H1 (cell line): Measurements from ENCODE around the gene CREBBP. TPM values are rescaled to one million over a fixed set of nuclear protein-coding genes. Genes with fewer than 3 reads are reported as not detected.

Experiments used
- BCL11A ChIP-seq, 2 experiments: IDR thresholded peaks; one replicate each; pipeline ENCODE4 v1.6.1; 2011; ENCODE audit warnings: low read depth in 2 of 2, low read length in 2 of 2, mild to moderate bottlenecking in 2 of 2
- KDM5A ChIP-seq: fragments of 200-600 bp; IDR thresholded peaks from 2 replicates; pipeline ENCODE4 v1.7.1; 2012; ENCODE audit warnings: mild to moderate bottlenecking, low read length, inconsistent platforms, mixed read lengths
- RAD21 ChIP-seq, 2 experiments: IDR thresholded peaks in 1 of 2; conservative IDR thresholded peaks in 1 of 2; 2 replicates each; pipeline ENCODE4 v1.6.1; 2011; ENCODE audit warnings: low read depth in 2 of 2, low read length in 2 of 2, improper control_type of control experiment in 1 of 2, inconsistent platforms in 1 of 2, mild to moderate bottlenecking in 1 of 2, moderate library complexity in 1 of 2
- RNF2 ChIP-seq: fragments of 200-900, 300-1000 bp; sonication (generic); IDR thresholded peaks from 2 replicates; pipeline ENCODE4 v1.7.1; 2016; ENCODE audit warnings: borderline replicate concordance, low read depth, mild to moderate bottlenecking, antibody characterized with exemption, low read length; ENCODE audit not compliant: poor library complexity, severe bottlenecking; ENCODE audit errors: missing control alignments
- RXRA ChIP-seq: IDR thresholded peaks from 2 replicates; pipeline ENCODE4 v1.6.1; 2011; ENCODE audit warnings: low read depth, mild to moderate bottlenecking, low read length, moderate library complexity; ENCODE audit not compliant: insufficient read depth
- SIN3A ChIP-seq, 2 experiments: IDR thresholded peaks in 1 of 2; conservative IDR thresholded peaks in 1 of 2; 2 replicates each; pipeline ENCODE4 v1.6.1; 2011 to 2012; ENCODE audit warnings: low read length in 2 of 2, improper control_type of control experiment in 1 of 2, low read depth in 1 of 2, mild to moderate bottlenecking in 1 of 2
- SIRT6 ChIP-seq: IDR thresholded peaks from one replicate; pipeline ENCODE4 v1.7.1; 2012; ENCODE audit warnings: low read length, inconsistent platforms
- SRF ChIP-seq: IDR thresholded peaks from 2 replicates; pipeline ENCODE4 v1.6.1; 2011; ENCODE audit warnings: mild to moderate bottlenecking, low read depth, low read length, moderate library complexity
- polyA plus RNA-seq, 7 experiments: library from polyadenylated mRNA; depleted of rRNA in 3 of 7; stranded (reverse) in 5 of 7; unstranded in 2 of 7; fragments of >200 nt in 5 of 7; fragments of 200-250 nt in 2 of 7; gene quantifications; 1 replicate in 5 of 7; 2 replicates in 1 of 7; 4 replicates in 1 of 7; pipeline versions ENCODE4 v1.2.1 to v1.2.3, GENCODE V29; 2011 to 2013; ENCODE audit warnings: missing spikeins in 2 of 7, mixed read lengths in 2 of 7
- total RNA-seq: library from RNA; stranded (reverse); fragmentation: NEBNext Ultra II Directional; extraction: Animal tissue kit (Norgen Biotek cat#: 25700); gene quantifications from 2 replicates; pipeline ENCODE4 v1.2.1, GENCODE V29; 2021

The CREBBP gene
- total and polyA plus RNA-seq, 2 of the 8 experiments (the other 6 are each of a cell fraction or from before 2014, with no cell fraction given), result 10.0 to 60.1 TPM

- TF ChIP-seq RAD21 (IDR thresholded peaks at IDR 0.05 in 1 of 2, conservative IDR thresholded peaks at IDR 0.05 in 1 of 2; ENCODE audit: low read depth in 2 of 2, low read length in 2 of 2) (no peak), SIRT6 (no peak), BCL11A (IDR thresholded peaks at IDR 0.05; ENCODE audit: low read depth in 2 of 2, low read length in 2 of 2) (no peak), SRF (no peak), SIN3A (conservative IDR thresholded peaks at IDR 0.05 in 1 of 2, IDR thresholded peaks at IDR 0.05 in 1 of 2; ENCODE audit: low read depth in 1 of 2, low read length in 2 of 2) (no peak), KDM5A (no peak), RXRA (no peak), RNF2 (no peak)
These were observed 30.6 kb downstream of the CREBBP start (continued) for GRCh38 chr16:3849751-3850543.
